Mesenchymal stem cell (in vitro differentiated cells and primary cell): ENCODE measurements around the gene ASPG.

Experiments used
- DNase-seq: peaks from one replicate; pipeline ENCODE4 v3.0.0-alpha.2; 2013
- H2AFZ ChIP-seq: one replicate; pipeline ENCODE4 v1.6.1; 2013; ENCODE audit warnings: low read depth, mild to moderate bottlenecking, control low read depth, inconsistent platforms, low read length, moderate library complexity
- H2AK5ac ChIP-seq: 2 replicates; pipeline ENCODE4 v1.6.1; 2013; ENCODE audit warnings: low read length, moderate library complexity, mild to moderate bottlenecking, inconsistent platforms; ENCODE audit not compliant: severe bottlenecking
- H2BK120ac ChIP-seq: one replicate; pipeline ENCODE4 v1.6.1; 2013; ENCODE audit warnings: low read depth, mild to moderate bottlenecking, inconsistent platforms, low read length, moderate library complexity
- H2BK12ac ChIP-seq, 2 experiments: one replicate each; pipeline ENCODE4 v1.6.1; 2013; ENCODE audit warnings: inconsistent platforms in 2 of 2, low read length in 2 of 2, mild to moderate bottlenecking in 2 of 2, moderate library complexity in 2 of 2, control low read depth in 1 of 2
- H2BK15ac ChIP-seq: one replicate; pipeline ENCODE4 v1.6.1; 2013; ENCODE audit warnings: mild to moderate bottlenecking, low read depth, inconsistent platforms; ENCODE audit not compliant: poor library complexity, severe bottlenecking
- H2BK5ac ChIP-seq: 2 replicates; pipeline ENCODE4 v1.6.1; 2013; ENCODE audit warnings: low read depth, mild to moderate bottlenecking, low read length, control low read depth, inconsistent platforms; ENCODE audit not compliant: poor library complexity, severe bottlenecking
- H3K14ac ChIP-seq, 2 experiments: one replicate each; pipeline ENCODE4 v1.6.1; 2013; ENCODE audit warnings: inconsistent platforms in 2 of 2, low read length in 2 of 2, control low read depth in 1 of 2, mild to moderate bottlenecking in 1 of 2, moderate library complexity in 1 of 2
- H3K18ac ChIP-seq, 2 experiments: one replicate each; pipeline ENCODE4 v1.6.1; 2013; ENCODE audit warnings: inconsistent platforms in 2 of 2, low read length in 2 of 2, control low read depth in 1 of 2, low read depth in 1 of 2, mild to moderate bottlenecking in 1 of 2
- H3K23ac ChIP-seq, 2 experiments: one replicate each; pipeline ENCODE4 v1.6.1; 2013; ENCODE audit warnings: inconsistent platforms in 2 of 2, low read length in 2 of 2, mild to moderate bottlenecking in 2 of 2, moderate library complexity in 2 of 2, control low read depth in 1 of 2
- H3K27ac ChIP-seq: 2 replicates; pipeline ENCODE4 v1.5.1; 2013; ENCODE audit warnings: mild to moderate bottlenecking, moderate library complexity, low read length, control low read depth, inconsistent platforms; ENCODE audit not compliant: poor library complexity, severe bottlenecking
- H3K27me3 ChIP-seq, 2 experiments: 2 replicates each; pipeline versions ENCODE4 v1.6.1 to v1.7.0; 2013; ENCODE audit warnings: low read length in 2 of 2, mild to moderate bottlenecking in 2 of 2, moderate library complexity in 2 of 2, control low read depth in 1 of 2, inconsistent platforms in 1 of 2; ENCODE audit not compliant: control insufficient read depth in 1 of 2, insufficient read depth in 1 of 2
- H3K36me3 ChIP-seq, 2 experiments: 2 replicates each; pipeline versions ENCODE4 v1.6.1 to v1.7.0; 2013; ENCODE audit warnings: low read length in 2 of 2, control low read depth in 1 of 2, inconsistent platforms in 1 of 2, low read depth in 1 of 2, mild to moderate bottlenecking in 1 of 2; ENCODE audit not compliant: insufficient read depth in 2 of 2, control insufficient read depth in 1 of 2
- H3K4ac ChIP-seq, 2 experiments: one replicate each; pipeline ENCODE4 v1.6.1; 2013; ENCODE audit warnings: inconsistent platforms in 2 of 2, low read length in 2 of 2, mild to moderate bottlenecking in 2 of 2, moderate library complexity in 2 of 2, control low read depth in 1 of 2, low read depth in 1 of 2
- H3K4me1 ChIP-seq: 2 replicates; pipeline ENCODE4 v1.6.1; 2013; ENCODE audit warnings: low read depth, low read length, control low read depth; ENCODE audit not compliant: control insufficient read depth, insufficient read depth
- H3K4me2 ChIP-seq: 2 replicates; pipeline ENCODE4 v1.6.1; 2013; ENCODE audit warnings: low read length, mild to moderate bottlenecking, inconsistent platforms; ENCODE audit not compliant: poor library complexity, severe bottlenecking
- H3K4me3 ChIP-seq, 2 experiments: 2 replicates each; pipeline versions ENCODE4 v1.5.1 to v1.7.0; 2013; ENCODE audit warnings: low read length in 2 of 2, mild to moderate bottlenecking in 2 of 2, control low read depth in 1 of 2, low read depth in 1 of 2; ENCODE audit not compliant: insufficient read depth in 1 of 2
- H3K79me1 ChIP-seq: replicated peaks from 2 replicates; pipeline ENCODE4 v1.6.1; 2013; ENCODE audit warnings: mild to moderate bottlenecking, control low read depth, low read length, inconsistent platforms; ENCODE audit not compliant: poor library complexity, severe bottlenecking
- H3K9ac ChIP-seq: 2 replicates; pipeline ENCODE4 v1.7.0; 2013; ENCODE audit warnings: mild to moderate bottlenecking, low read length, moderate library complexity
- H3K9me3 ChIP-seq: 2 replicates; pipeline ENCODE4 v1.7.0; 2013; ENCODE audit warnings: mild to moderate bottlenecking, low read length; ENCODE audit not compliant: control insufficient read depth
- H4K8ac ChIP-seq: one replicate; pipeline ENCODE4 v1.6.1; 2013; ENCODE audit warnings: inconsistent platforms, mild to moderate bottlenecking, low read length, moderate library complexity
- H4K91ac ChIP-seq: one replicate; pipeline ENCODE4 v1.6.1; 2013; ENCODE audit warnings: mild to moderate bottlenecking, low read length, inconsistent platforms
- WGBS: methylation state at CpG from one replicate; pipeline ENCODE4 v1.1.7; 2013; ENCODE audit warnings: mixed read lengths; 5-methylcytosine and 5-hydroxymethylcytosine counted together

Gene ASPG

GRCh38 chr14:104105822-104106470 lies 20.4 kb downstream of the ASPG start:
- no peak overlapping the region for H2BK15ac ChIP-seq
- H3K4me2 ChIP-seq: no peak overlapping the region
- no peaks in the 10 kb centered on the region for H3K79me1 ChIP-seq
- H3K14ac ChIP-seq: no peak overlapping the region
- no peaks in the 10 kb centered on the region for H3K9me3 ChIP-seq
- H3K4me3 ChIP-seq: no peak overlapping the region
- no peak overlapping the region for H3K27ac ChIP-seq
- no peak overlapping the region for H2BK120ac ChIP-seq
- H4K91ac ChIP-seq: no peak overlapping the region
- no peak overlapping the region for H3K23ac ChIP-seq
- H3K4ac ChIP-seq: no peak overlapping the region
- no peak overlapping the region for H2AK5ac ChIP-seq
- no peak overlapping the region for H2AFZ ChIP-seq
- WGBS: 81% methylated on average over 18 of the region's 18 CpGs
- no peak overlapping the region for H3K9ac ChIP-seq
- no peak for DNase-seq
- H2BK12ac ChIP-seq: no peak overlapping the region
- H3K27me3 ChIP-seq: peaks cover 0 to 13% of the 10 kb centered on the region in 2 experiments
- no peak overlapping the region for H4K8ac ChIP-seq
- no peak overlapping the region for H2BK5ac ChIP-seq
- no peak overlapping the region for H3K18ac ChIP-seq
- no peaks in the 10 kb centered on the region for H3K36me3 ChIP-seq
- H3K4me1 ChIP-seq: no peaks in the 10 kb centered on the region

- Histone ChIP-seq H3K36me3 (no peaks in the 10 kb centered on the region), H2AFZ (no peak overlapping the region), H3K4me2 (no peak overlapping the region), H3K4ac (no peak overlapping the region), H3K27ac (no peak overlapping the region), H2BK5ac (no peak overlapping the region), H3K4me3 (no peak overlapping the region), H2BK120ac (no peak overlapping the region), H4K91ac (no peak overlapping the region), H3K14ac (no peak overlapping the region), H3K23ac (no peak overlapping the region), H4K8ac (no peak overlapping the region), H2BK15ac (no peak overlapping the region), H3K27me3 (peaks cover 0 to 13% of the 10 kb centered on the region in 2 experiments), H3K18ac (no peak overlapping the region), H3K4me1 (no peaks in the 10 kb centered on the region), H3K9ac (no peak overlapping the region), H3K79me1 (no peaks in the 10 kb centered on the region), H3K9me3 (no peaks in the 10 kb centered on the region), H2BK12ac (no peak overlapping the region), H2AK5ac (no peak overlapping the region)
- DNase-seq: no peak
- 92% methylated on average over 20 of the region's 20 CpGs for WGBS
Measured at GRCh38 chr14:104106471-104106991, 21.0 kb downstream of the ASPG start.

GRCh38 chr14:104107101-104107581 lies 21.6 kb downstream of the ASPG start:
- Histone ChIP-seq H2BK12ac (no peak overlapping the region), H4K91ac (no peak overlapping the region), H2BK15ac (no peak overlapping the region), H2AFZ (no peak overlapping the region), H2BK5ac (no peak overlapping the region), H3K9me3 (no peaks in the 10 kb centered on the region), H2AK5ac (no peak overlapping the region), H3K4me3 (no peak overlapping the region), H2BK120ac (no peak overlapping the region), H3K79me1 (no peaks in the 10 kb centered on the region), H3K4ac (no peak overlapping the region), H3K14ac (no peak overlapping the region), H3K18ac (no peak overlapping the region), H3K4me2 (no peak overlapping the region), H3K4me1 (no peaks in the 10 kb centered on the region), H3K27me3 (peaks cover 0 to 13% of the 10 kb centered on the region in 2 experiments), H3K27ac (no peak overlapping the region), H3K23ac (no peak overlapping the region), H4K8ac (no peak overlapping the region), H3K36me3 (no peaks in the 10 kb centered on the region), H3K9ac (no peak overlapping the region)
- DNase-seq: no peak
- WGBS: 89% methylated on average over 19 of the region's 19 CpGs

GRCh38 chr14:104107611-104108569 lies 22.4 kb downstream of the ASPG start:
- 64% methylated on average over 20 of the region's 32 CpGs for WGBS
- no peak overlapping the region for H3K4ac ChIP-seq
- no peak overlapping the region for H3K23ac ChIP-seq
- no peak overlapping the region for H2BK120ac ChIP-seq
- no peak overlapping the region for H2AK5ac ChIP-seq
- no peak overlapping the region for H3K18ac ChIP-seq
- H4K91ac ChIP-seq: no peak overlapping the region
- H2BK12ac ChIP-seq: no peak overlapping the region
- H2BK15ac ChIP-seq: no peak overlapping the region
- no peak overlapping the region for H3K9ac ChIP-seq
- no peak overlapping the region for H3K4me2 ChIP-seq
- peaks cover 0 to 13% of the 10 kb centered on the region in 2 experiments for H3K27me3 ChIP-seq
- no peak overlapping the region for H4K8ac ChIP-seq
- no peak overlapping the region for H3K14ac ChIP-seq
- DNase-seq: no peak
- no peak overlapping the region for H2AFZ ChIP-seq
- H3K79me1 ChIP-seq: no peaks in the 10 kb centered on the region
- H2BK5ac ChIP-seq: no peak overlapping the region
- H3K4me1 ChIP-seq: no peaks in the 10 kb centered on the region
- no peak overlapping the region for H3K27ac ChIP-seq
- H3K9me3 ChIP-seq: no peaks in the 10 kb centered on the region
- H3K4me3 ChIP-seq: no peak overlapping the region
- H3K36me3 ChIP-seq: no peaks in the 10 kb centered on the region
